ENCODE data around the gene ERH. TPM values are rescaled to one million over a fixed set of nuclear protein-coding genes. Genes with fewer than 3 reads are reported as not detected.

The ERH gene
- total RNA-seq, 3 donors from 2014 or later (not counting 1 experiment from before 2014, with no cell fraction given) = 103 to 120 (median 113) TPM

DNA sequence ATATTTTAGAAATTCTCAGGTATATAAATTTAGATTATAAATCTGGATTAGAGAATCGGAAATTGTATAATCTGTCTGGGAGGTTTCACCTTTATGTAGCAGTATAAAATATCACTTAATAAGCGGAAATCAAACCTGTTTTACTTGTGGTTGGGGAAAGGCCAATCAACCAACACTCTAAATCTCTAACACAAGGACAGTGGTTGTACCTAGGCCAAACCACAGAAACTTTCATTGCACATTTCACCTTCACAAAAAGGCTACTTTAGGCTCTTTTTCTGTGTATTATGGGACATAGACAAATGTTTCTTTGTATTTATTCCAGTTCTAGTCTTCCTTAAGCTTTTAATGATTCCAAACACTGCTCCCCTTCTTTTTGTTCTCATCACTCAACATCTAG lies 19.8 kb downstream of the ERH start:
- Histone ChIP-seq H3K4me1 (ENCODE audit: control insufficient read depth, insufficient read depth, low read length) (no peaks in the 10 kb centered on the region), H3K27me3 (ENCODE audit: control insufficient read depth, insufficient read depth, low read length) (no peaks in the 10 kb centered on the region), H3K36me3 (ENCODE audit: control insufficient read depth, insufficient read depth, low read length) (peaks cover 41% of the 10 kb centered on the region), H3K4me3 (ENCODE audit: low read length) (no peak overlapping the region), H3K9me3 (ENCODE audit: control insufficient read depth, insufficient read depth, low read length) (no peaks in the 10 kb centered on the region), H3K27ac (ENCODE audit: low read length) (no peak overlapping the region)
- Mint-ChIP-seq H3K27ac (no peak overlapping the region), H3K36me3 (peaks cover 16% of the 10 kb centered on the region), H3K27me3 (ENCODE audit: low read depth in 2 of 2) (no peaks in the 10 kb centered on the region), H3K4me1 (peaks cover 0 to 4% of the 10 kb centered on the region in 2 donors), H3K4me3 (no peak overlapping the region), H3K9me3 (no peaks in the 10 kb centered on the region)
- ATAC-seq (no peak), DNase-seq (no peak)
- intact Hi-C loops (cut with micrococcal nuclease) = no loop called here
- no peak for TF ChIP-seq CTCF (IDR thresholded peaks at IDR 0.05)
- WGBS (ENCODE audit: insufficient coverage) = no CpG with 5 or more reads among the region's 2 CpGs

GRCh38 chr14:69376439-69376838 lies 21.7 kb downstream of the ERH start:
- H3K27me3 Mint-ChIP-seq (ENCODE audit: low read depth in 2 of 2) = no peaks in the 10 kb centered on the region
- intact Hi-C loops (cut with micrococcal nuclease) = no loop called here
- H3K27ac ChIP-seq (ENCODE audit: low read length) = no peak overlapping the region
- DNase-seq (no peak), ATAC-seq (no peak)
- H3K4me3 Mint-ChIP-seq = no peak overlapping the region
- H3K27ac Mint-ChIP-seq = no peak overlapping the region
- peaks cover 39% of the 10 kb centered on the region for H3K36me3 ChIP-seq (ENCODE audit: control insufficient read depth, insufficient read depth, low read length)
- TF ChIP-seq CTCF (IDR thresholded peaks at IDR 0.05) = no peak
- no peaks in the 10 kb centered on the region for H3K4me1 ChIP-seq (ENCODE audit: control insufficient read depth, insufficient read depth, low read length)
- H3K4me1 Mint-ChIP-seq = peaks cover 0 to 4% of the 10 kb centered on the region in 2 donors
- H3K36me3 Mint-ChIP-seq = peaks cover 16% of the 10 kb centered on the region
- no peak overlapping the region for H3K4me3 ChIP-seq (ENCODE audit: low read length)
- no peaks in the 10 kb centered on the region for H3K9me3 ChIP-seq (ENCODE audit: control insufficient read depth, insufficient read depth, low read length)
- no peaks in the 10 kb centered on the region for H3K9me3 Mint-ChIP-seq
- H3K27me3 ChIP-seq (ENCODE audit: control insufficient read depth, insufficient read depth, low read length) = no peaks in the 10 kb centered on the region

DNA sequence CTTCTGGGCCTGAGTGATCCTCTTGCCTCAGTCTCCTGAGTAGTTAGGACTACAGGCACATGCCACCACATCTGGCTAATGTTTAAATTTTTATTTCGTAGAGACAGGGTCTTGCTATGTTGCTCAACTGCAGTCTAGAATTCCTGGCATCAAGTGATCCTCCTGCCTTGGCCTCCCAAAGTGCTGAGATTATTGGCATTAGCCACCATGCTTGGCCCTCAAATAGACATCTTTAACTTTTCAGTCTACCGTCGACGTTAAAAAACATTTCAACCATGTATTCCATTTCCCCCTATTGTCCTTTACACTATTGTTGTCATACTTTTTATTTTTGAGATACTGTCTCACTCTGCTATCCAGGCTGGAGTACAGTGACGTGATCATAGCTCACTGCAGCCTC lies 22.4 kb downstream of the ERH start:
- H3K27me3 ChIP-seq (ENCODE audit: control insufficient read depth, insufficient read depth, low read length) = no peaks in the 10 kb centered on the region
- no peak overlapping the region for H3K4me3 ChIP-seq (ENCODE audit: low read length)
- H3K4me1 ChIP-seq (ENCODE audit: control insufficient read depth, insufficient read depth, low read length) = no peaks in the 10 kb centered on the region
- Mint-ChIP-seq H3K4me1 (peaks cover 0 to 4% of the 10 kb centered on the region in 2 donors), H3K4me3 (no peak overlapping the region), H3K36me3 (peaks cover 16% of the 10 kb centered on the region), H3K27ac (no peak overlapping the region), H3K27me3 (ENCODE audit: low read depth in 2 of 2) (no peaks in the 10 kb centered on the region), H3K9me3 (no peaks in the 10 kb centered on the region)
- 96% methylated on average over 5 of the region's 5 CpGs for WGBS (ENCODE audit: insufficient coverage)
- no peaks in the 10 kb centered on the region for H3K9me3 ChIP-seq (ENCODE audit: control insufficient read depth, insufficient read depth, low read length)
- H3K36me3 ChIP-seq (ENCODE audit: control insufficient read depth, insufficient read depth, low read length) = peaks cover 37% of the 10 kb centered on the region
- DNase-seq = no peak
- ATAC-seq = no peak
- H3K27ac ChIP-seq (ENCODE audit: low read length) = no peak overlapping the region
- no peak for TF ChIP-seq CTCF (IDR thresholded peaks at IDR 0.05)
- intact Hi-C loops (cut with micrococcal nuclease) = no loop called here

DNA sequence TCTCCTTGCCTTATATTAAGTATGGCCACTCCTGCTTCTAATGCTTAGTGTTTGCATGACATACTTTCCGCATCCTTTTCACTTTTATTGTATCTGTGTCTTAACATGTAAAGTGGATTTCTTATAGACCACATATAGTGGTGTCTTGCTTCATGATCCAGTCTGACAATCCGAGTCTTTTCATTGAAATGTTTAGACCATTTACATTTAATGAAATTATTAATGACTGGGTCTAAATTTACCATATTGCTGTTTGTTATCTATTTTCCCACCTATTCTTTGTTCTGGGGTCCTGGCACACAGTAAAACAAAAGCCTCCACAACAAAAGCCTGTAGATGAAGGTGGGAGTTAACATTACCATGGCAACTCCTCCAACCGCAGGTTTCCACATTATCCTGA lies 22.9 kb downstream of the ERH start:
- no peaks in the 10 kb centered on the region for H3K4me1 ChIP-seq (ENCODE audit: control insufficient read depth, insufficient read depth, low read length)
- no CpG with 5 or more reads among the region's 3 CpGs for WGBS (ENCODE audit: insufficient coverage)
- no peaks in the 10 kb centered on the region for H3K9me3 Mint-ChIP-seq
- peaks cover 0 to 4% of the 10 kb centered on the region in 2 donors for H3K4me1 Mint-ChIP-seq
- no peak for ATAC-seq
- H3K27ac ChIP-seq (ENCODE audit: low read length) = no peak overlapping the region
- H3K4me3 ChIP-seq (ENCODE audit: low read length) = no peak overlapping the region
- no peak for TF ChIP-seq CTCF (IDR thresholded peaks at IDR 0.05)
- H3K27me3 ChIP-seq (ENCODE audit: control insufficient read depth, insufficient read depth, low read length) = no peaks in the 10 kb centered on the region
- no peaks in the 10 kb centered on the region for H3K9me3 ChIP-seq (ENCODE audit: control insufficient read depth, insufficient read depth, low read length)
- no peak for DNase-seq
- H3K36me3 Mint-ChIP-seq = peaks cover 16% of the 10 kb centered on the region
- peaks cover 32% of the 10 kb centered on the region for H3K36me3 ChIP-seq (ENCODE audit: control insufficient read depth, insufficient read depth, low read length)
- no peaks in the 10 kb centered on the region for H3K27me3 Mint-ChIP-seq (ENCODE audit: low read depth in 2 of 2)
- no peak overlapping the region for H3K4me3 Mint-ChIP-seq
- intact Hi-C loops (cut with micrococcal nuclease) = no loop called here
- H3K27ac Mint-ChIP-seq = no peak overlapping the region
